HG03159 (cell line): ENCODE data around the gene VSIG10L2.
"Not testable (repeated sequence)": the region's sequence is repeated elsewhere in the genome, so short reads cannot be mapped to it uniquely, and the experiment has no call there.

Experiments
- ATAC-seq: cut with Tn5 transposase; IDR thresholded peaks from one replicate; pipeline ENCODE4 v1.9.1; 2021; ENCODE audit warnings: mild to moderate bottlenecking, moderate library complexity; ENCODE audit not compliant: unreplicated experiment

The VSIG10L2 gene

GRCh38 chr11:125945797-125946520, at the start of gene VSIG10L2:
Gene VSIG10L2, plus strand, starts transcription at chr11:125946044. Its CDS starts 12 bp downstream, at chr11:125946056.
- ATAC-seq: no peak

- no peak for ATAC-seq
These were observed 44.0 kb upstream of the VSIG10L2 start for GRCh38 chr11:125901872-125902271.

GRCh38 chr11:125902277-125902926, 43.4 kb upstream of the VSIG10L2 start:
- ATAC-seq: peak; percentile 32

GRCh38 chr11:125902927-125903710, 42.7 kb upstream of the VSIG10L2 start, which contains the start of gene PUS3:
Gene PUS3, minus strand, starts transcription at chr11:125903206. Its CDS starts 6,922 bp downstream, at chr11:125896284.
- peak; percentile 96 for ATAC-seq

- ATAC-seq: no peak
These were observed 41.9 kb upstream of the VSIG10L2 start, which contains the start of gene DDX25 for GRCh38 chr11:125903711-125904659. Gene DDX25, plus strand, starts transcription at chr11:125904508. Its CDS starts 10 bp downstream, at chr11:125904518.

GRCh38 chr11:125904678-125905077, 41.2 kb upstream of the VSIG10L2 start:
- no peak for ATAC-seq

GRCh38 chr11:125910226-125910849, 35.5 kb upstream of the VSIG10L2 start:
- ATAC-seq: no peak

- ATAC-seq: not testable (repeated sequence)
These were observed 31.2 kb upstream of the VSIG10L2 start for GRCh38 chr11:125914601-125915000.

GRCh38 chr11:125916683-125917347, 29.0 kb upstream of the VSIG10L2 start:
- no peak for ATAC-seq

GRCh38 chr11:125918140-125918840, 27.6 kb upstream of the VSIG10L2 start:
- no peak for ATAC-seq

- no peak for ATAC-seq
These were observed 24.8 kb upstream of the VSIG10L2 start for GRCh38 chr11:125921042-125921441.

GRCh38 chr11:125922156-125922555, 23.7 kb upstream of the VSIG10L2 start:
- no peak for ATAC-seq

- ATAC-seq: no peak
These were observed 22.7 kb upstream of the VSIG10L2 start for GRCh38 chr11:125923012-125923579.

- ATAC-seq: no peak
These were observed 22.2 kb upstream of the VSIG10L2 start for GRCh38 chr11:125923633-125924032.

GRCh38 chr11:125924384-125925007, 21.3 kb upstream of the VSIG10L2 start:
- ATAC-seq: no peak

- ATAC-seq: no peak
These were observed 20.6 kb upstream of the VSIG10L2 start for GRCh38 chr11:125925247-125925740.

GRCh38 chr11:125925804-125926203, 20.0 kb upstream of the VSIG10L2 start:
- no peak for ATAC-seq

GRCh38 chr11:125926682-125927081, 19.2 kb upstream of the VSIG10L2 start:
- ATAC-seq: no peak
